Right lobe of liver (tissue), 4 donors: Measurements from ENCODE around the gene FRG2.
"Not testable (repeated sequence)": the region's sequence is repeated elsewhere in the genome, so short reads cannot be mapped to it uniquely, and the experiment has no call there.

Source experiments
- CTCF ChIP-seq, 4 donors: fragments of 200-600 bp in 3 of 4; fragments of 450-650 bp in 1 of 4; IDR thresholded peaks; one replicate each; pipeline versions ENCODE4 v1.5.1 to v1.8.0; 2016 to 2022; ENCODE audit warnings: antibody characterized with exemption in 4 of 4, mild to moderate bottlenecking in 2 of 4
- POLR2A ChIP-seq: fragments of 450-650 bp; IDR thresholded peaks from one replicate; pipeline ENCODE4 v1.6.1; 2017; ENCODE audit warnings: antibody characterized with exemption, mild to moderate bottlenecking
- donor health status: DM: no; HTN: no; CAD: no.
- donor health status: DM: no; HTN: no; CAD: no.
- donor health status: DM: no; HTN: yes; CAD: no.

- TF ChIP-seq CTCF (IDR thresholded peaks at IDR 0.05); POLR2A: not testable (repeated sequence)
Measured at GRCh38 chr4:190047627-190048026, 20.6 kb upstream of the FRG2 start.
